GM23338 (cell line): ENCODE measurements around the gene TMEM255B. TPM values are rescaled to one million over a fixed set of nuclear protein-coding genes. Genes with fewer than 3 reads are reported as not detected.

Experiments used
- ATAC-seq: fragments of 200-7000 bp; cut with Tn5 transposase; 3 replicates; pipeline ENCODE4 v1.9.1; 2020
- DNase-seq: peaks from one replicate; pipeline ENCODE4 v3.0.0-alpha.2; 2015; ENCODE audit warnings: low spot score
- H2AFZ ChIP-seq: fragments of 200-600 bp; sonication (generic); 2 replicates; pipeline ENCODE4 v1.8.0; 2016; ENCODE audit warnings: antibody characterized with exemption, mild to moderate bottlenecking, moderate library complexity
- H3F3A ChIP-seq: fragments of 200-600 bp; sonication (generic); replicated peaks from 2 replicates; pipeline ENCODE4 v1.8.0; 2017; ENCODE audit warnings: antibody characterized with exemption, mixed run types, low read depth
- H3K27ac ChIP-seq: fragments of 200-600 bp; sonication (generic); 2 replicates; pipeline ENCODE4 v1.6.1; 2016; ENCODE audit warnings: low read depth
- H3K27me3 ChIP-seq: fragments of 200-600 bp; sonication (generic); 2 replicates; pipeline ENCODE4 v1.8.0; 2016; ENCODE audit warnings: mild to moderate bottlenecking, mixed run types, moderate library complexity; ENCODE audit not compliant: insufficient read depth
- H3K36me3 ChIP-seq: fragments of 200-600 bp; sonication (generic); 2 replicates; pipeline ENCODE4 v1.8.0; 2016; ENCODE audit warnings: mild to moderate bottlenecking; ENCODE audit not compliant: insufficient read depth
- H3K4me1 ChIP-seq: fragments of 200-600 bp; sonication (generic); 2 replicates; pipeline ENCODE4 v1.8.0; 2016; ENCODE audit warnings: mild to moderate bottlenecking, moderate library complexity; ENCODE audit not compliant: insufficient read depth
- H3K4me2 ChIP-seq: fragments of 200-600 bp; sonication (generic); 2 replicates; pipeline ENCODE4 v1.7.1; 2017; ENCODE audit warnings: mixed run types
- H3K4me3 ChIP-seq: fragments of 200-600 bp; sonication (generic); 2 replicates; pipeline ENCODE4 v1.6.1; 2016; ENCODE audit warnings: mixed run types
- H3K79me2 ChIP-seq: fragments of 200-600 bp; sonication (generic); replicated peaks from 2 replicates; pipeline ENCODE4 v1.8.0; 2017; ENCODE audit warnings: mild to moderate bottlenecking; ENCODE audit not compliant: insufficient read depth
- H3K9me2 ChIP-seq: fragments of 200-600 bp; sonication (generic); 2 replicates; pipeline ENCODE4 v1.8.0; 2017; ENCODE audit not compliant: insufficient read depth
- H4K20me1 ChIP-seq: fragments of 200-600 bp; sonication (generic); replicated peaks from 2 replicates; pipeline ENCODE4 v1.8.0; 2017; ENCODE audit warnings: mild to moderate bottlenecking; ENCODE audit not compliant: insufficient read depth
- H3K27ac Mint-ChIP-seq: 2 replicates; pipeline ENCODE4 v1.8.0; 2020; ENCODE audit warnings: inconsistent platforms, mild to moderate bottlenecking, moderate library complexity, mixed read lengths
- H3K27me3 Mint-ChIP-seq: 3 replicates; pipeline ENCODE4 v1.8.0; 2022; ENCODE audit warnings: low read depth, mild to moderate bottlenecking, moderate library complexity, mixed read lengths, inconsistent platforms; ENCODE audit not compliant: insufficient read depth, poor library complexity
- H3K36me3 Mint-ChIP-seq: 3 replicates; pipeline ENCODE4 v1.8.0; 2021; ENCODE audit warnings: low read depth, mild to moderate bottlenecking, inconsistent platforms, moderate library complexity, mixed read lengths
- H3K4me1 Mint-ChIP-seq: 3 replicates; pipeline ENCODE4 v1.8.0; 2020; ENCODE audit warnings: mild to moderate bottlenecking, inconsistent platforms, mixed read lengths
- H3K4me3 Mint-ChIP-seq: 3 replicates; pipeline ENCODE4 v1.8.0; 2021; ENCODE audit warnings: moderate library complexity, mild to moderate bottlenecking, inconsistent platforms, mixed read lengths
- H3K9me3 Mint-ChIP-seq: 3 replicates; pipeline ENCODE4 v1.8.0; 2020; ENCODE audit warnings: moderate library complexity, mild to moderate bottlenecking, inconsistent platforms, mixed read lengths
- CREB1 ChIP-seq: fragments of 250-450 bp; sonication (Bioruptor Pico); IDR thresholded peaks from 2 replicates; pipeline ENCODE4 v1.5.0; 2020; ENCODE audit warnings: low read depth, mild to moderate bottlenecking, moderate library complexity
- CTCF ChIP-seq, 2 experiments: fragments of 200-600 bp in 1 of 2; sonication (generic) in 1 of 2; conservative IDR thresholded peaks; 2 replicates each; pipeline versions ENCODE4 v1.5.1 to v1.6.1; 2016 to 2017; ENCODE audit warnings: antibody characterized with exemption in 2 of 2, low read depth in 2 of 2, mild to moderate bottlenecking in 2 of 2, moderate library complexity in 1 of 2
- ETS1 ChIP-seq: IDR thresholded peaks from 2 replicates; pipeline ENCODE4 v1.6.1; 2016; ENCODE audit warnings: antibody characterized with exemption
- EZH2 ChIP-seq: fragments of 200-600 bp; sonication (generic); IDR thresholded peaks from one replicate; pipeline ENCODE4 v1.8.0; 2017; ENCODE audit warnings: antibody characterized with exemption, mild to moderate bottlenecking, low read depth; ENCODE audit not compliant: unreplicated experiment
- EZH2phosphoT487 ChIP-seq: fragments of 200-600 bp; sonication (generic); IDR thresholded peaks from one replicate; pipeline ENCODE4 v1.8.1; 2018; ENCODE audit warnings: antibody characterized with exemption; ENCODE audit not compliant: unreplicated experiment
- JUNB ChIP-seq: IDR thresholded peaks from one replicate; pipeline ENCODE4 v1.6.1; 2016; ENCODE audit warnings: antibody characterized with exemption; ENCODE audit not compliant: unreplicated experiment
- NANOG ChIP-seq: IDR thresholded peaks from 2 replicates; pipeline ENCODE4 v1.6.1; 2016; ENCODE audit warnings: antibody characterized with exemption, borderline replicate concordance
- POLR2AphosphoS5 ChIP-seq: IDR thresholded peaks from 2 replicates; pipeline ENCODE4 v1.6.1; 2016; ENCODE audit warnings: antibody characterized with exemption, low read depth
- REST ChIP-seq: IDR thresholded peaks from one replicate; pipeline ENCODE4 v1.6.1; 2018; ENCODE audit warnings: antibody characterized with exemption; ENCODE audit not compliant: unreplicated experiment
- STAT1 ChIP-seq: IDR thresholded peaks from one replicate; pipeline ENCODE4 v1.6.1; 2016; ENCODE audit warnings: antibody characterized with exemption; ENCODE audit not compliant: unreplicated experiment
- ZNF114 ChIP-seq: fragments of 250-450 bp; sonication (Bioruptor Pico); IDR thresholded peaks from 2 replicates; pipeline ENCODE4 v1.5.0; 2020; ENCODE audit warnings: mild to moderate bottlenecking, moderate library complexity
- ZNF331 ChIP-seq: fragments of 250-450 bp; sonication (Bioruptor Pico); IDR thresholded peaks from 2 replicates; pipeline ENCODE4 v1.5.0; 2020; ENCODE audit warnings: low read depth, mild to moderate bottlenecking, moderate library complexity
- ZNF462 ChIP-seq: fragments of 250-450 bp; sonication (Bioruptor Pico); IDR thresholded peaks from 2 replicates; pipeline ENCODE4 v1.5.0; 2020; ENCODE audit warnings: mild to moderate bottlenecking, moderate library complexity
- polyA plus RNA-seq: library from polyadenylated mRNA; unstranded; fragments of >200 nt; fragmentation: Nextera tagmentation; extraction: Ambion mirVana; gene quantifications from 2 replicates; pipeline ENCODE4 v1.2.1, GENCODE V29; 2016
- total RNA-seq: library from RNA; depleted of rRNA; stranded (reverse); fragments of >200 nt; shearing (Covaris generic); gene quantifications from 2 replicates; pipeline ENCODE4 v1.2.3, GENCODE V29; 2014

TMEM255B gene
- total and polyA plus RNA-seq, 2 experiments from 2014 or later: 0.69 to 4.4 TPM

GRCh38 chr13:113823771-113824170, 64.7 kb downstream of the TMEM255B start:
- DNase-seq (no peak), ATAC-seq (no peak)
- no peak overlapping the region for H3K4me3 Mint-ChIP-seq
- H3K79me2 ChIP-seq: no peaks in the 10 kb centered on the region
- no peak overlapping the region for H3K4me2 ChIP-seq
- H3K27ac ChIP-seq: no peak overlapping the region
- peaks cover 38% of the 10 kb centered on the region for H3K36me3 Mint-ChIP-seq
- H2AFZ ChIP-seq: no peak overlapping the region
- TF ChIP-seq NANOG: no peak
- TF ChIP-seq POLR2AphosphoS5: no peak
- no peak for TF ChIP-seq ZNF331
- TF ChIP-seq ZNF114 (CRISPR knock-in tag): no peak
- TF ChIP-seq ZNF462 (CRISPR knock-in tag): no peak
- TF ChIP-seq JUNB: no peak
- TF ChIP-seq STAT1: no peak
- TF ChIP-seq EZH2phosphoT487: no peak
- TF ChIP-seq CTCF (conservative IDR thresholded peaks at IDR 0.05; ENCODE audit: low read depth in 2 of 2): no peak
- TF ChIP-seq CREB1 (CRISPR knock-in tag): no peak
- TF ChIP-seq EZH2: no peak
- TF ChIP-seq REST: no peak
- TF ChIP-seq ETS1: no peak
- H3K36me3 ChIP-seq: no peaks in the 10 kb centered on the region
- H3K9me2 ChIP-seq: no peaks in the 10 kb centered on the region
- no peak overlapping the region for H3K27ac Mint-ChIP-seq
- peaks cover 2% of the 10 kb centered on the region; the same call in 1 of the 3 replicates for H3K9me3 Mint-ChIP-seq
- no peaks in the 10 kb centered on the region for H3F3A ChIP-seq
- H3K4me1 Mint-ChIP-seq: no peaks in the 10 kb centered on the region
- no peaks in the 10 kb centered on the region for H3K4me1 ChIP-seq
- peaks cover 6% of the 10 kb centered on the region for H3K27me3 Mint-ChIP-seq
- no peak overlapping the region for H3K4me3 ChIP-seq
- no peaks in the 10 kb centered on the region for H4K20me1 ChIP-seq
- no peaks in the 10 kb centered on the region for H3K27me3 ChIP-seq
